ENCODE results near the gene C11orf52.

GRCh38 chr11:111974446-111974845, 55.7 kb downstream of the C11orf52 start:
- TF ChIP-seq CTCF (IDR thresholded peaks at IDR 0.05; ENCODE audit: low read depth, low read length) (no peak), EZH2phosphoT487 (IDR thresholded peaks at IDR 0.05; ENCODE audit: low read depth) (no peak)
